Lower leg skin (tissue), 3 donors: ENCODE measurements around the gene MAPK8.

Experiments used
- POLR2A ChIP-seq, 2 donors: fragments of 450-650 bp; IDR thresholded peaks; one replicate each; pipeline ENCODE4 v1.6.1; 2016 to 2017; ENCODE audit warnings: antibody characterized with exemption in 2 of 2, mild to moderate bottlenecking in 1 of 2, moderate library complexity in 1 of 2
- TF ChIP-seq, protein P1 (sequence below), 3 donors: fragments of 450-650 bp; IDR thresholded peaks; one replicate each; pipeline ENCODE4 v1.5.1; 2016; ENCODE audit warnings: antibody characterized with exemption in 3 of 3, mild to moderate bottlenecking in 3 of 3, moderate library complexity in 2 of 3

DNA sequence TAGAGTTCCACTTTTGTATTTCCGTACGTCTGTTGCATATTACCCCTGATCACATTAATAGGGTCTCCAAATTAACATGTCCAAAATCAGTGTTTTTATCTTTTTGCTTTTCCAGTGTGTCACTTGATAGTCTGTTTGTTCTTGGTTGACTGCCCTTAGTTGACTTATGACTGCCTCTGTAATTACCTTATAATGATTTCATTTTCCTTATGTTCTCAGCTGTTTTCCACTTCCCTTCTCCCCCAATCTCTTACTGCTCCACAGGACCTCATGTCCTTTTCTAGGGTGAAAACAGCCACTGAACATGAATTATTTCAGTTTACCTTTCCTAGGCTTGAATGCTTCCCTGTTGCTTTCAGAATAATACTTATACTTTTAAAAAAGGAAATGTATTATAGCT, 54.7 kb downstream of the MAPK8 start:
- TF ChIP-seq, protein P1, sequence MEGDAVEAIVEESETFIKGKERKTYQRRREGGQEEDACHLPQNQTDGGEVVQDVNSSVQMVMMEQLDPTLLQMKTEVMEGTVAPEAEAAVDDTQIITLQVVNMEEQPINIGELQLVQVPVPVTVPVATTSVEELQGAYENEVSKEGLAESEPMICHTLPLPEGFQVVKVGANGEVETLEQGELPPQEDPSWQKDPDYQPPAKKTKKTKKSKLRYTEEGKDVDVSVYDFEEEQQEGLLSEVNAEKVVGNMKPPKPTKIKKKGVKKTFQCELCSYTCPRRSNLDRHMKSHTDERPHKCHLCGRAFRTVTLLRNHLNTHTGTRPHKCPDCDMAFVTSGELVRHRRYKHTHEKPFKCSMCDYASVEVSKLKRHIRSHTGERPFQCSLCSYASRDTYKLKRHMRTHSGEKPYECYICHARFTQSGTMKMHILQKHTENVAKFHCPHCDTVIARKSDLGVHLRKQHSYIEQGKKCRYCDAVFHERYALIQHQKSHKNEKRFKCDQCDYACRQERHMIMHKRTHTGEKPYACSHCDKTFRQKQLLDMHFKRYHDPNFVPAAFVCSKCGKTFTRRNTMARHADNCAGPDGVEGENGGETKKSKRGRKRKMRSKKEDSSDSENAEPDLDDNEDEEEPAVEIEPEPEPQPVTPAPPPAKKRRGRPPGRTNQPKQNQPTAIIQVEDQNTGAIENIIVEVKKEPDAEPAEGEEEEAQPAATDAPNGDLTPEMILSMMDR (IDR thresholded peaks at IDR 0.05), result no peak
- TF ChIP-seq POLR2A (IDR thresholded peaks at IDR 0.05), result no peak
